DOHH2 (cell line): ENCODE measurements around the gene SPTBN1.

Source experiments
- CTCF ChIP-seq: fragments of 200-600 bp; sonication (generic); IDR thresholded peaks from one replicate; pipeline ENCODE4 v1.5.1; 2014; ENCODE audit warnings: antibody characterized with exemption, mild to moderate bottlenecking, low read depth, low read length; ENCODE audit not compliant: poor library complexity, severe bottlenecking
- EZH2phosphoT487 ChIP-seq: fragments of 200-600 bp; sonication (generic); IDR thresholded peaks from 2 replicates; pipeline ENCODE4 v1.6.1; 2017; ENCODE audit warnings: borderline replicate concordance, mild to moderate bottlenecking, antibody characterized with exemption, low read length, moderate library complexity, mixed read lengths

GRCh38 chr2:54534625-54535024 lies 78.5 kb downstream of the SPTBN1 start:
- no peak for TF ChIP-seq EZH2phosphoT487
- TF ChIP-seq CTCF: no peak
